Measurements from ENCODE around the gene TBC1D2B. TPM values are rescaled to one million over a fixed set of nuclear protein-coding genes. Genes with fewer than 3 reads are reported as not detected.
A peak's percentile ranks its signal among the peaks of the same experiment; 100 is the strongest.
"Not testable (repeated sequence)": the region's sequence is repeated elsewhere in the genome, so short reads cannot be mapped to it uniquely, and the experiment has no call there.

TBC1D2B gene
- total RNA-seq, 1 donor from 2014 or later: 24.4 TPM

GRCh38 chr15:78004919-78005634 is 72.4 kb downstream of the TBC1D2B start:
- peak; percentile 89 for DNase-seq (ENCODE audit: low read depth)

GRCh38 chr15:78004222-78004727 is 73.2 kb downstream of the TBC1D2B start:
- DNase-seq (ENCODE audit: low read depth): no peak

DNA sequence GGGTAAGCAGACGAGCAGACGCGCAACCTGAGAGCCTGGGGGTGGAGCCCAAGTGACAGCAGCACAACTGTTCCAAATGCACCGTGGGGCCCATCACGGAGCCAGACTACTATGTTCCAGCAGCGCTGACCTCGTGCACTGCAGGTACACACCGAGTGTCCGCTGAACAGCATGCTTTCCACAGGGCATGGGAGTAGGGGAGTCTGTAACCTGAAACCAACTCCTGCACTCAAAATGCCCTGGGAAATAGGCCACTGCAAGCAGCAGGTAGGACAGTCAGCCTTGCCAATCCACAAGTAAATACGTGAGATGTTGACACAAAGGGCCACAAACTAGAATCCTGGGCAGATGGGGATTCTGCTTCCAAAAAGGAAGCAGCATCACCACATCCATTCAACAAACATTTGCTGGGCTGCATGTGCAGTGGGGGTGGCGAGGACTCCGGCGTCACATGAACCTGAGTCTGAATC is 73.9 kb downstream of the TBC1D2B start:
- DNase-seq (ENCODE audit: low read depth): peak; percentile 77

DNA sequence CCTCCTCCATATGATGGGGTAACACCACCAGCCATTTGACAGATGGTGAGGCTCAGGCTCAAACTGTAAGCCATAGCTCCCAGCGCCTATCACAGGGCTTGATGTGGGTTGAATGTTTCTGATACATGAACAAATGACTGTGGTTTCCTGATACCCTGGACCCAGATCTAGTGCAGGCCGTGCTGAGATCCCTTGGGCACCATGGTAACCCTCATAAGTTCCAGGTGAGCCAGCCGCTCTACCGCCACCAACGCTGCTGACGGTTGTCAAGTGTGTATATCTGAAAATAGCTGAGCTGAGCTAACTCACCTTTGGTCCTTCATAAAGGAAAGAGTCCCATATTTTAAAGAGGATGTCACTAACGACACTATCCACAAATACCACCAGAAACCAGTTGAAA is 74.5 kb downstream of the TBC1D2B start:
- DNase-seq (ENCODE audit: low read depth): no peak

GRCh38 chr15:78001656-78002055 is 75.9 kb downstream of the TBC1D2B start:
- no peak for DNase-seq (ENCODE audit: low read depth)

DNA sequence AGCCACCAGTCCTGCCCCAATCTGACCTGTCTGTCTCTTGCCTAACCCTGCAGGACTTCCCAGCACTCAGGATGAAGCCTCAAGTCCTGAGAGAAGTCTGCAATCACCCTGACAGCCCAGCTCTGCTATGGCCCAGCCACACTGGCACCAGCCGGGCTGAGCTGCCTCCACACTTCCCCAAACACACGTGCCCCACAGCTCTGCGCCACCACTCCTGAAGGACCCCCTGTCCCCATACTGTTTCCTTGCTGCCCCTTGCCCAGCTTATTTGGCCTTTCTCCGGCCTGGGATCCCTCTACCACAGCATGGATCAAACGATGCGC is 76.6 kb downstream of the TBC1D2B start:
- no peak for DNase-seq (ENCODE audit: low read depth)

DNA sequence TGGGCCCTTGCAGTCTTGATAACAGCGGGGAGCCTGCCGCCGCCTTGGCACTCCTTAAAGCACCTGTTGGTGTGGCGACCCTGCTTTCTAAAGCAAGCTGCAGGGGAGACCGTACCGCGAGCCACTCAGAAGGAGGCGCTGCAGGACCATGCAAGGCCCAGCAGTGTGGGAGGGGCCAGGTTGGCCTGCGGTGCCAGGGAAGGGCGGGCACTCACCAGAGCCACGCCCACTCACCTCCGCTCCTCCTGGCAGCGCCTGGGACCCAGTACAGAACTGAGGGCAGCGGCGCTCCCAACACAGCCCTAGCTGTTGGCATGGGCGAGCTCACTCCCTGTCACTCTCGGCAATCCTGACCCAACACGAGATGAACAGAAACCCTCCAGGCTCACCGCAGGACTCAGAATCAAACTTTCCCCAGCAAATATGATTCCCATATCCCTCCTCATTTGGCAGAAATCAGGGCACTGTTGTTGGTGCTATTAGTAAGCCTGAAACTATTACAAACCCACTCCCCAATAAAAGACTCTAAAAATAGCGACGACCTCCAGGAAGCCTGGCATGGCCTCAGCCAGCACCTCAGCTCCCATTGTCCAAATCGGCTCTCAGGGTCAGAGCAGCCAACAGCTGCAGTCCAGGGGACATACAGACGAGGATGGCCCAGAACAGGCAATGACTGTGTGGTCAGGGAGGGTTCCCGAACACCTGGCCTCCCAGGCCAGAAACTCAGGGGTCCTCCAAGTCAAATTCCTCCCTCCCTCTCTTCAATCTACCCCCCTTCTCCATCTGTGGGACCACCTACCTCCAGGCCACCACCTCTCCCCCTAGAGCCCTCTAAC is 77.2 kb downstream of the TBC1D2B start:
- peak; percentile 59 for DNase-seq (ENCODE audit: low read depth)

GRCh38 chr15:77999486-77999885 is 78.0 kb downstream of the TBC1D2B start:
- DNase-seq (ENCODE audit: low read depth): no peak

GRCh38 chr15:77998592-77998991 is 78.9 kb downstream of the TBC1D2B start:
- DNase-seq (ENCODE audit: low read depth): no peak

- DNase-seq (ENCODE audit: low read depth): not testable (repeated sequence)
Observed at GRCh38 chr15:77997761-77998554, 79.6 kb downstream of the TBC1D2B start.

GRCh38 chr15:77997221-77997620 is 80.3 kb downstream of the TBC1D2B start:
- DNase-seq (ENCODE audit: low read depth): not testable (repeated sequence)

GRCh38 chr15:77996713-77997171 is 80.8 kb downstream of the TBC1D2B start:
- DNase-seq (ENCODE audit: low read depth): not testable (repeated sequence)

GRCh38 chr15:77996226-77996625 is 81.3 kb downstream of the TBC1D2B start:
- peak; percentile 94 for DNase-seq (ENCODE audit: low read depth)

- not testable (repeated sequence) for DNase-seq (ENCODE audit: low read depth)
Observed at GRCh38 chr15:77995537-77995918, 82.0 kb downstream of the TBC1D2B start.

GRCh38 chr15:77994893-77995536 is 82.5 kb downstream of the TBC1D2B start:
- DNase-seq (ENCODE audit: low read depth): peak; percentile 97

DNA sequence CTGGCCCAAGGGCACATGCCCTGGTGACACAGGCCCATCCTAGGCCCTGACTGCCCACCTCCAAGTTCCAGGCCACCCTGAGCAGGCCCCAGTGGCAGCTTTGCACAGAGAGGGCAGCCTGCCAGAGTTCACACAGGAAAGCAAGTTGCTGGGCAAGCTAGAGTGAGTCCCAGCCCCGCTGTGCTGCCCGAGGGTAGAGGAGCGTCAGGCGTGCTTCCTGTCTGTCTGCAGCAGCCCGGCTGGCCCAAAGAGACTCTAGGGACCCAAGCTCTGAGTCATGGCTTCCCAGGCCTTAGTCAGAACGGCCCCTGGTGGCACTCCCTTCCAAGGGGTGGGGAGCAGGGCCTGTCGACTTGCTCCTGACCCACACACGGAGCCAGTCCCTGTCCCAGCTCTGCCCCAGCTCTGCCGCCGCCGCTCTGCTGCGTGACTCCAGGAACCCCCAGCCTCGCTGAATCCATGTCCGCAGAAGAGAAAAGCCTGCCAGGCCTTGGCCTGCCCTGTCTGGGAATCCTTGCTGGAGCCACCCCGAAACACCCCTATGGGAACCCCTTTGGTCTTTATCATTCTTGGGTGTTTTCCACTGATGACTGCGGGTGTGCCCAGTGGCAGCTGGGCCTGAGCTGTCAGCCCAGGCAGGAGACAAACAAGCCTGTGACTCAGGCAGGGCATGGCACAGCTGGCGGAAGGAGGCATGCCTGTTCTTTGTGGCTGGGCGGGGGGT is 83.4 kb downstream of the TBC1D2B start:
- DNase-seq (ENCODE audit: low read depth): peak; percentile 98

DNA sequence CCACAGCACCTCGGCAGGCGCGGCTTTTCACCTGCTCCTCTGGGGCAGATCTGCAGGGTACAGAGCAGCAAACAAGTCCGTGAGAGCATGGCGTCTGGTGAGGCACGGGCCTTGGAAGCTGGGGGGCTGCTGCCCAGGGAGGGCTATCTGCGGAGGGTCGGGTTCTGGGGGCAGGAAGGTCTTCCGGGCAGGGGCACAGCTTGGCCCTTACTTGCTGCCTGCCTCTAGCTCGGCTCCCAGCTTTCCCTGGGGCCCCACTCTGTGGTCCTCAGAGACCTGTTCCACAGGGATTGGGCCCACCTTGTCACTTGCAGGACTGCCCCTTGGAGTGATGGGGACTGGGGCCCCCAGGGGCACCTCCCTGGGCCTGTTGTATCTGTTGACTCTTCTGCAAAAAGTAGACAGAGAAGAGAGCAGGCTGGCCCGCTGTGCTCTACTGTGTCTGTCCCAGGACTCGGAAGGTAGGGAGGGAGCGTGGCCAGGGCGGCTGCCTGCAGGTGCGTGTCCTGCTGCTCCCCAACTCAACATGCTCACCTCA is 84.1 kb downstream of the TBC1D2B start:
- no peak for DNase-seq (ENCODE audit: low read depth)

- no peak for DNase-seq (ENCODE audit: low read depth)
Observed at GRCh38 chr15:77992356-77993222, 84.9 kb downstream of the TBC1D2B start.

DNA sequence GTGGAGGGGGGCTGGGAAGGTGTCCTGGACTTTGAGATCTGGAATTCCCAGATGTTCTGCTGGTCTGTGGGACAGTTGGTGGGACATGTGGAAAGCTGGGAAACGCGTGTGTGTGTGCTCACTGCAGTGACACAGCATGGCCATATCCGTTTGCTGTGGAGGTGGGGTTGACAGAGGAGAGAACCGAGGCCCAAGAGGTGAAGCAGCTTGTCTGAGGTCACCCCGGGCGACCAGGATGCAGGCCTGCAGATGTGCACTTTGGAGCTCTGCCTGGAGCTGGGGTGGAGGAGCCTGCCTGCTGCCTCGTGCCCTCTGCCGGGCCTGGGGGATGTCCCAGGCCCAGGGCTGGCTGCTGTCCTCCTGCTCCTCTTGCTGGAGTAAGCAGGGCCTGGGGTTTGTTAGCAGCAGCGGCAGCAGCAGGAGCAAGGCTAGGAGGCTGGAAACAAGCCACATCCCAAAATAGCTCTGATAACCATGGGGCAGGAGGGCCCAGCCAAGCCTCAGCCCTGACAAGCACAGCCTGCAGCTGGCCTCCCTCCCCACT is 85.8 kb downstream of the TBC1D2B start:
- peak; percentile 97 for DNase-seq (ENCODE audit: low read depth)
